Smooth muscle cell (in vitro differentiated cells): Measurements from ENCODE around the gene LRWD1. TPM values are rescaled to one million over a fixed set of nuclear protein-coding genes. Genes with fewer than 3 reads are reported as not detected.

ENCODE experiments used
- DNase-seq: peaks from one replicate; lab custom pipeline; 2025; ENCODE audit not compliant: unreplicated experiment; lab: John Stamatoyannopoulos, UW
- H2AFZ ChIP-seq: fragments of 200-600 bp; sonication (generic); 2 replicates; pipeline ENCODE4 v1.6.0; 2016; ENCODE audit warnings: antibody characterized with exemption, low read depth, mild to moderate bottlenecking
- H3F3A ChIP-seq: fragments of 200-600 bp; sonication (generic); 2 replicates; pipeline ENCODE4 v1.6.0; 2017; ENCODE audit warnings: antibody characterized with exemption, low read depth
- H3K27ac ChIP-seq: fragments of 200-600 bp; sonication (generic); 2 replicates; pipeline ENCODE4 v1.5.1; 2016; ENCODE audit warnings: low read depth, mild to moderate bottlenecking
- H3K27me3 ChIP-seq: fragments of 200-600 bp; sonication (generic); 2 replicates; pipeline ENCODE4 v1.6.1; 2016; ENCODE audit warnings: low read depth, mild to moderate bottlenecking
- H3K36me3 ChIP-seq: fragments of 200-600 bp; sonication (generic); 2 replicates; pipeline ENCODE4 v1.5.1; 2016; ENCODE audit warnings: low read depth
- H3K4me1 ChIP-seq: fragments of 200-600 bp; sonication (generic); 2 replicates; pipeline ENCODE4 v1.5.1; 2016; ENCODE audit warnings: low read depth
- H3K4me2 ChIP-seq: fragments of 200-600 bp; sonication (generic); 2 replicates; pipeline ENCODE4 v1.6.0; 2016; ENCODE audit warnings: mild to moderate bottlenecking
- H3K4me3 ChIP-seq: fragments of 200-600 bp; sonication (generic); 2 replicates; pipeline ENCODE4 v1.5.1; 2016; ENCODE audit warnings: mild to moderate bottlenecking
- H3K79me2 ChIP-seq: fragments of 200-600 bp; sonication (generic); 2 replicates; pipeline ENCODE4 v1.6.0; 2016; ENCODE audit warnings: low read depth, mild to moderate bottlenecking
- H3K9ac ChIP-seq: fragments of 200-600 bp; sonication (generic); 2 replicates; pipeline ENCODE4 v1.6.0; 2016; ENCODE audit warnings: low read depth
- H3K9me3 ChIP-seq: fragments of 200-600 bp; sonication (generic); replicated peaks from 2 replicates; pipeline ENCODE4 v1.5.1; 2016; ENCODE audit warnings: low read depth
- H4K20me1 ChIP-seq: fragments of 200-600 bp; sonication (generic); 2 replicates; pipeline ENCODE4 v1.6.0; 2016; ENCODE audit warnings: low read depth
- CTCF ChIP-seq: fragments of 200-600 bp; sonication (generic); IDR thresholded peaks from 2 replicates; pipeline ENCODE4 v1.5.1; 2017; ENCODE audit warnings: borderline replicate concordance, mild to moderate bottlenecking, antibody characterized with exemption; ENCODE audit not compliant: insufficient read depth, poor library complexity, severe bottlenecking
- WGBS: methylation state at CpG from one replicate; pipeline ENCODE4 v1.1.7; 2016; ENCODE audit warnings: low lambda C conversion rate; 5-methylcytosine and 5-hydroxymethylcytosine counted together
- polyA plus RNA-seq: library from polyadenylated mRNA; unstranded; fragments of >200 nt; fragmentation: Nextera tagmentation; extraction: Ambion mirVana; gene quantifications from 2 replicates; pipeline ENCODE4 v1.2.1, GENCODE V29; 2016
- total RNA-seq: library from RNA; depleted of rRNA; stranded (reverse); fragments of >200 nt; gene quantifications from 2 replicates; pipeline ENCODE4 v1.2.3, GENCODE V29; 2014

Gene LRWD1
- total and polyA plus RNA-seq, 2 experiments from 2014 or later = 13.1 to 21.2 TPM

- no peak overlapping the region for H3K27ac ChIP-seq
- no peaks in the 10 kb centered on the region for H3K9me3 ChIP-seq
- H3K79me2 ChIP-seq = peaks cover 27% of the 10 kb centered on the region
- 100% methylated on average over 8 of the region's 8 CpGs for WGBS
- no peaks in the 10 kb centered on the region for H3K36me3 ChIP-seq
- no peak overlapping the region for H2AFZ ChIP-seq
- no peak for TF ChIP-seq CTCF
- no peak overlapping the region for H3K9ac ChIP-seq
- H3K4me2 ChIP-seq = no peak overlapping the region
- no peak overlapping the region for H3K4me3 ChIP-seq
- peaks cover 6% of the 10 kb centered on the region for H3F3A ChIP-seq
- no peaks in the 10 kb centered on the region for H3K27me3 ChIP-seq
- H4K20me1 ChIP-seq = peaks cover 9% of the 10 kb centered on the region
- H3K4me1 ChIP-seq = peaks cover 6% of the 10 kb centered on the region
- DNase-seq = no peak
Measured at GRCh38 chr7:102460467-102460866, 4.3 kb upstream of the LRWD1 start.

GRCh38 chr7:102463841-102464576, 775 bp upstream of the LRWD1 start:
- Histone ChIP-seq H3K27ac (no peak overlapping the region), H3K27me3 (no peaks in the 10 kb centered on the region), H3K9ac (peak overlapping the region; percentile 90), H3K79me2 (peaks cover 27% of the 10 kb centered on the region), H3F3A (no peaks in the 10 kb centered on the region), H3K4me2 (peak overlapping the region; percentile 99), H3K9me3 (no peaks in the 10 kb centered on the region), H3K4me1 (peaks cover 6% of the 10 kb centered on the region), H3K36me3 (no peaks in the 10 kb centered on the region), H3K4me3 (peak overlapping the region; percentile 95), H4K20me1 (no peaks in the 10 kb centered on the region), H2AFZ (peak overlapping the region; percentile 92)
- no peak for TF ChIP-seq CTCF
- 21% methylated on average over 24 of the region's 24 CpGs for WGBS
- no peak for DNase-seq

- DNase-seq = no peak
- H3K9ac ChIP-seq = no peak overlapping the region
- H3K36me3 ChIP-seq = no peaks in the 10 kb centered on the region
- 97% methylated on average over 7 of the region's 7 CpGs for WGBS
- H2AFZ ChIP-seq = no peak overlapping the region
- H3K27ac ChIP-seq = no peak overlapping the region
- H3K9me3 ChIP-seq = no peaks in the 10 kb centered on the region
- peak overlapping the region; percentile 99 for H3K4me2 ChIP-seq
- no peak for TF ChIP-seq CTCF
- H3K4me1 ChIP-seq = peaks cover 6% of the 10 kb centered on the region
- H4K20me1 ChIP-seq = no peaks in the 10 kb centered on the region
- H3K27me3 ChIP-seq = no peaks in the 10 kb centered on the region
- peaks cover 27% of the 10 kb centered on the region for H3K79me2 ChIP-seq
- no peaks in the 10 kb centered on the region for H3F3A ChIP-seq
- H3K4me3 ChIP-seq = no peak overlapping the region
Measured at GRCh38 chr7:102466097-102466496, 1.3 kb downstream of the LRWD1 start.
